Islet precursor cell (in vitro differentiated cells): ENCODE data around the gene TBCE.
A peak's percentile ranks its signal among the peaks of the same experiment; 100 is the strongest.
"Not testable (repeated sequence)": the region's sequence is repeated elsewhere in the genome, so short reads cannot be mapped to it uniquely, and the experiment has no call there.

Source experiments
- DNase-seq: peaks from one replicate; pipeline ENCODE4 v3.0.0-alpha.2; 2018

TBCE gene

DNA sequence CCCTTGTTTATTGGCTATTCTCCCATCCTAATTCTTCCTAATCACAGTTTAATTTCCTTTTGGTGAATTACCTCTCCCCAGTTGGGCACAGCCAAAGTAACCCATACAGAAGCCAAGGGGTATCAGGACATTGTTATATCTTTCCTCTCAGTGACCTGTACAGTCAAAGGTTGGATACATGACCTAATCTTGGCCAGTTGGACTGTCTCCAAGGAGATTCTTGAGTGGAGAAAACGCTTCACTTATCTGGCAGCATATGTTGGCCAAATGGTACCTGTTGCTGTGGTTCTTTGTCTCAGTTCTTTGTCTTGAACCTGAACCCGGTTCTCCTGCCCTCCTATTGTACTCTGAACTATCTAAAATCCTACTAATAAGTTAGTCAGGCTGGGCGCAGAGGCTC is 15.3 kb upstream of the TBCE start:
- no peak for DNase-seq

DNA sequence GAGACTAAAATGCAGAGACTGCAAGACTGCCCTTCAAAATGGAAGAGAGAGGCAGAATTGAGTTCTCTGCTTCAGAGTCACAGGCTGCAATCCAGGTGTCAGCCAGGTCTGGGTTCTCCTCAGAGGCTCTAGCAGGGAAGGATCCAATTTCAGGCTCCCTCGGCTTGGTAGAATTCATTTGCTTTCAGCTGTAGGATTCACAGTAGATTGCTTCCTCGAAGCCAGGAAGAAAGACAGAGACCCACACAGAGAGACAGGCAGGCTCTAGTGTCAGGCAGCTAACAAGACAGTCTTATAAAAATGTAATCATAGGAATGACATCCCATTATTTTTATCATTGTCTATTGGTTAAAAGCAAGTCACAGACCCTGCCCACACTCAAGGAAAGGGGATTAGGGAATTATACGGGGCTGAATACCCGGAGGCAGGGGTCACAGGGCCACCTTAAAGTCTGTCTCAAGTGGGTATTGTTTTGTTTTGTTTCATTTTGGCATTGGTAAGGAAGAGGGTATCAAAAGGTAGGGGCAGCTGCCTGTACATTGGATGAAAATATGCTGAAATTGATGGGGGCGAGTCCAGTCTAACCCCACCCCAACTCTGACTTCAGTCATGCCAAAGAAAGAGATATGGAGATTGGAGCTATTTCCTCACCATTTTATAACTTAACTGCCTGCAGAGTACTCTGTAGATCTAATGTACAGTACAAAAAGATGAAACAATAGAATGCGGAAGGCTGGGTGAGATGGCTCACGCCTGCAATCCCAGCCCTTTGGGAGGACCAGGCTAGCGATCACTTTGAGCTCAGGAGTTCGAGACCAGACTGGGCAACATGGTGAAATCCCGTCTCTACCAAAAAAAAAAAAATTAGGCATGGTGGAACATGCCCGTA is 9.5 kb upstream of the TBCE start:
- DNase-seq: peak; percentile 60

DNA sequence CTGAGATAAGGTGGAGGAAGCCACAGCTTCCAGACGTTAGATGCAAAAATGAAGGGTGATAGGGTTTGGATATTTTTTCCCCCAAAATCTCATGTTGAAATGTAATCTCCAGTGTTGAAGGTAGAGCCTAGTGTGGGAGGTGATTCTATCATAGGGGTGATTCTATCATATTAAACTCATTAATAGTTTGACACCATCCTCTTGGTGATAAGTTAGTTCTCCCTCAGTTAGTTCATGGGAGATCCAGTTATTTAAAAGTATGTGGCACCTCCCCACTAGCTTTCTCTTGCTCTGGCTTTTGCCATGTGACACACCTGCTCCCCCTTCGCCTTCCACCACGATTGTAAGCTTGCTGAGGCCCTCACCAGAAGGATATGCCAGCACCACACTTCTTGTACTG is 8.3 kb upstream of the TBCE start:
- no peak for DNase-seq

DNA sequence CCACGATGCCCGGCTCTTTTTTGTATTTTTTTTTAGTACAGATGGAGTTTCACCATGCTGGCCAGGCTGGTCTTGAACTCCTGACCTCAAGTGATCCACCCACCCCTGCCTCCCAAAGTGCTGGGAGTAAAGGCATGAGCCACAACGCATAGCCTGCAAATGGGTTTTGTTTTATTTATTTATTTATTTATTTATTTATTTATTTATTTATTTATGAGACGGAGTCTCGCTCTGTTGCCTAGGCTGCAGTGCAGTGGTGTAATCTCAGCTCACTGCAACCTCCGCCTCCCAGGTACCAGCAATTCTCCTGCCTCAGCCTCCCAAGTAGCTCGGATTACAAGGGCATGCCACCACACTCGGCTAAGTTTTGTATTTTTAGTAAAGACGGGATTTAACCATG is 3.0 kb upstream of the TBCE start:
- not testable (repeated sequence) for DNase-seq

DNA sequence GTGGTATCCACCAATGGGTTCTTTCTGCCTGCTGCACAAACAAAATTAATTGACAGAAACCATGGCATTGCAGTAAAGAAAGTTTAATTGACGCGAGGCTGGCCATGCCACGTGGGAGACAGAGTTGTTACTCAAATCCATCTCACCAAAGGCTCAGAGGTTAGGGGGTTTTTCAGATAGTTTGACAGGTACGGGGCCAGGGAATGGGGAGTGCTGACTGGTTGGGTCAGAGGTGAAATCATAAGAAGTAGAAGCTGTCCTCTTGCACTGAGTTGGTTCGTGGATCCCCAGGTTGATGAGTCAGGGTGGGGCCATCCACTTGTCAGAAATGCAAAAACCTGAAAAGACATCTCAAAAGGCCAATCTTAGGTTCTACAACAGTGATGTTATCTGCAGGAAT is 941 bp upstream of the TBCE start:
- DNase-seq: no peak

DNA sequence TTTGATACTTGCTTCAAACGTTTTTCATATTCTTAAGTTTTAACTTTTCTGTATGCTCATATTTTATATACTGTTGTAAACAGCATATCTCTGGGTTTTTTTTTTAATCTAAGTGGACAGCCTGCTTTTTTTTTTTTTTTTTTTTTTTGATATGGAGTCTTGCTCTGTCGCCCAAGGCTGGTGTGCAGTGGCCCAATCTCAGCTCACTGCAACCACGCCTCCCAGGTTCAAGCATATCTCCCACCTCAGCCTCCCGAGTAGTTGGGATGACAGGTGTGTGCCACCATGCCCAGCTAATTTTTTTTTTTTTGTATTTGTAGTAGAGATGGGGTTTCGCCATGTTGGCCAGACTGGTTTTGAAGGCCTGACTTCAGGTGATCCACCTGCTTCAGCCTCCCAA is 1.2 kb downstream of the TBCE start:
- DNase-seq: no peak

DNA sequence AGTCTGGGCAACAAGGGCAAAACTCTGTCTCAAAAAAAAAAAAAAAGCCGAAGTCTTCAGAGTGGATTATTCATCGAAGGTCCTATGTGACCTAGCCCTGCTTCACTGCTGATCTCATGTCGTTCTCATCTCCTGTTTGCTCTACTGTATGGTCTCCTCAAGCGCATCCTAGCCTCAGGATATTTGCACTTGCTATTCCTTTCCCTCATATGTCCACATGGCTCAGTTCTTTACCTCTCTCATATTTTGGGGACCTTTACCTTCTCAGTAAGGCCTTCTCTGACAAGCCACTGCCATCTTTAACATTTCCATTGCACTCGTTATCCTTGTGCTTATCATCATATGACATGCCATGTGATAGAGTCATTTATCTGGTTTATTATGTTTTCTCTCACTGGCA is 2.6 kb downstream of the TBCE start:
- no peak for DNase-seq

DNA sequence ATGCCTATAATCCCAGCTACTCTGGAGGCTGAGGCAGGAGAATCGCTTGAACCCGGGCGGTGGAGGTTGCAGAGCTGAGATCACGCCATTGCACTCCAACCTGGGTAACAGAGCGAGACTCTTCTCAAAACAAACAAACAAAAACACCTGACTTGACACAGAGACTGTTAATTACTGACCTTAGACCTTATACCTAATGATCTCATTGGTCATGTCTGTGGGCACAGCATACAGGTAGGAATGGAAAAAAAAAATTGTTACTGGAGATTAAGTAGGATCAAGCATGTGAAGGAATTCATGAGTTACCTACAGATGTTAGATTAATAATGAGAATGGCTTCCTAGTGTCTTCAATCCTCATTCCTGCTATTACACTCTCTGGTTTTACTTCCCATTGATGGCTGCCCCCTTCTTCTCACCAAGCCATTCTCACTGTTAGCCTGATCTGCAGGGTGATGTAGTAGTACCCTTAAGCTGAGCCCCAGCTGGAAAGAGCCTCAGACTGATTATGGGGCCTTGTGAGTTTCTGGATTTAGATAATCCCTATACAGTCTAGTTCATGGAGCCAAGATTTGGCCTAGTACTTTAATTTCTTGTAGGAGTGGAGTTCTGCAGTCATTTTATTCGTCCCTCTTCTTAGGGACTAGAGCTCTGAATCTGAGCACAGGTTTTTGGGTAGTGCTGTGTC is 8.8 kb downstream of the TBCE start:
- DNase-seq: no peak

DNA sequence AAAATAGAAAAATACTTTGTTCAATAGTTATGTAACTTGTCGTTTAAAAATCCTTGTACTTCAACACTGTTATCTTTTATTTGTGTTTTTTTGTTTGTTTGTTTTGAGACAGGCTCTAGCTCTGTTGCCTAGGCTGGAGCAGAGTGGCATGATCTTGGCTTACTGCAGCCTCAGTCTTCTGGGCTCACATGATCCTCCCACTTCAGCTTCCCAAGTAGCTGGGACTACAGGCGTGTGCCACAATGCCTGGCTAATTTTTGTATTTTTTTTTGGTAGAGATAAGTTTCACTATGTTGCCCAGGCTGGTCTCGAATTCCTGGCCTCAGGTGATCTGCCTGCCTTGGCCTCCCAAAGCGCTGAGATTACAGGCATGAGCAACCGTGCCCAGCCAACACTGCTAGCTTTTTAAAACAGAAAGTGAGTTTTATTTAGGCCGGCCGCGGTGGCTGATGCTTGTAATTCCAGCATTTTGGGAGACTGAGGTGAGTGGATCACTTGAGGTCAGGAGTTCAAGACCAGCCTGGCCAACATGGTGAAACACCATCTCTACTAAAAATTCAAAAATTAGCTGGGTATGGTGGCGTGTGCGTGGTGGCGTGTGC is 11.0 kb downstream of the TBCE start:
- DNase-seq: not testable (repeated sequence)

DNA sequence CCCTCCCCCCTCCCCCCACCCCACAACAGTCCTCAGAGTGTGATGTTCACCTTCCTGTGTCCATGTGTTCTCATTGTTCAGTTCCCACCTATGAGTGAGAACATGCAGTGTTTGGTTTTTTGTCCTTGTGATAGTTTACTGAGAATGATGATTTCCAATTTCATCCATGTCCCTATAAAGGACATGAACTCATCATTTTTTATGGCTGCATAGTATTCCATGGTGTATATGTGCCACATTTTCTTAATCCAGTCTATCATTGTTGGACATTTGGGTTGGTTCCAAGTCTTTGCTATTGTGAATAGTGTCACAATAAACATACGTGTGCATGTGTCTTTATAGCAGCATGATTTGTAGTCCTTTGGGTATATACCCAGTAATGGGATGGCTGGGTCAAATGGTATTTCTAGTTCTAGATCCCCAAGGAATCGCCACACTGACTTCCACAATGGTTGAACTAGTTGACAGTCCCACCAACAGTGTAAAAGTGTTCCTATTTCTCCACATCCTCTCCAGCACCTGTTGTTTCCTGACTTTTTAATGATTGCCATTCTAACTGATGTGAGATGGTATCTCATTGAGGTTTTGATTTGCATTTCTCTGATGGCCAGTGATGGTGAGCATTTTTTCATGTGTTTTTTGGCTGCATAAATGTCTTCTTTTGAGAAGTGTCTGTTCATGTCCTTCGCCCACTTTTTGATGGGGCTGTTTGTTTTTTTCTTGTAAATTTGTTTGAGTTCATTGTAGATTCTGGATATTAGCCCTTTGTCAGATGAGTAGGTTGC is 14.9 kb downstream of the TBCE start:
- not testable (repeated sequence) for DNase-seq

DNA sequence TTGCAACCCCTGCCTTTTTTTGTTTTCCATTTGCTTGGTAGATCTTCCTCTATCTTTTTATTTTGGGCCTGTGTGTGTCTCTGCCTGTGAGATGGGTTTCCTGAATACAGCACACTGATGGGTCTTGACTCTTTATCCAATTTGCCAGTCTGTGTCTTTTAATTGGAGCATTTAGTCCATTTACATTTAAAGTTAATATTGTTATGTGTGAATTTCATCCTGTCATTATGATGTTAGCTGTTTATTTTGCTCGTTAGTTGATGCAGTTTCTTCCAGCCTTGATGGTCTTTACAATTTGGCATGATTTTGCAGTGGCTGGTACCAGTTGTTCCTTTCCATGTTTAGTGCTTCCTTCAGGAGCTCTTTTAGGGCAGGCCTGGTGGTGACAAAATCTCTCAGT is 18.4 kb downstream of the TBCE start:
- DNase-seq: not testable (repeated sequence)

DNA sequence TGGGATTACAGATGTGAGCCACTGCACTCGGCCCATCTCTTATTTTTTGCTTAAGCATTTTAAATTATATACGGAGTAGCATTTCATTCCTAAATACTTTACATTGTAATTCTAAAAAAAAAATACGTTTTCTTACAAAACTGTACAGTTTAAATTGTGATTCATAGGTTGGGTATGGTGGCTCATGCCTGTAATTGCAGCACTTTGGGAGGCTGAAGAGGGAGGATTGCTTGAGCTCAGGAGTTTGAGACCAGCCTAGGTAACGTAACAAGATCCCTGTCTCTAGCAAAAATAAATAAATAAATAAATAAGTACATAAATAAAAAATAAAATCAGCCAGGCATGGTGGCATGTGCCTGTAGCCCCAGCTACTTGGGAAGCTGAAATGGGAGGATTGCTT is 24.6 kb downstream of the TBCE start:
- DNase-seq: no peak

DNA sequence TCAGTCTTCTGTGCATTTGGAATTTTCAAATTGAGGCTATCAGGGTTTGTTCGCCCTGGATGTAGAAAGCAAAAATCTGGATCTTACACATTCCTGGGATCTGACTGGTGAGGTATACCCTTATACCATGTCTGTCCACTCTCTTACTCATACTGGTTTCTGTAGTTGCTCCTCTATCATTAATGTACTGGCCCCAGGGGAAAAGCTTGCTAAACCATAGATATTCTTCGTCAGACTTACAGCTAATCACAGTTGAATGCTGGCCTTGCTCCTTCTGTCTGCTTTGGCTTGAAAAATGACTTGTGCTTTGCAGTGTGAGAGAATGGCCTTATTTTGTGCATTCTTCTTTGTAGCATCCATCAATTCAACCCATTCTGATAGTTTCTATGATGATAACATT is 30.5 kb downstream of the TBCE start:
- peak; percentile 59 for DNase-seq

DNA sequence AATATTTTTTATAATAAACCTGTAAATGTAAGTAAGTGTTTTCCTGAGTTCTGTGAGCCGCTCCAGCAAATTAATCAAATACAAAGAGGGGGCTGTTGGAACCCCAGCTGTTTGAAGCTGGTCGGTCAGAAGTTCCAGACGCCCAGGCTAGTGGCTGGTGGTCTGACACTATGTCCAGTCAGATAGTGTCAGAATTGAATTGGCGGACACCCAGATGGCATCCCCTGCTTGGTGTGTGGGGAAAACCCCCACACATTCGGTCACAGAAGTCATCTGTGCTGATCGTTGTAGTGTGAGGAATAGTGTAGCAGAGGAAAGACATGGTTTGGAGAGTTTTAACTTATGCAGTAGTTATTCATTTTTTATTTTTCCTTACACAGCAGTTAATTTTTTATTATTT is 32.4 kb downstream of the TBCE start:
- DNase-seq: no peak

DNA sequence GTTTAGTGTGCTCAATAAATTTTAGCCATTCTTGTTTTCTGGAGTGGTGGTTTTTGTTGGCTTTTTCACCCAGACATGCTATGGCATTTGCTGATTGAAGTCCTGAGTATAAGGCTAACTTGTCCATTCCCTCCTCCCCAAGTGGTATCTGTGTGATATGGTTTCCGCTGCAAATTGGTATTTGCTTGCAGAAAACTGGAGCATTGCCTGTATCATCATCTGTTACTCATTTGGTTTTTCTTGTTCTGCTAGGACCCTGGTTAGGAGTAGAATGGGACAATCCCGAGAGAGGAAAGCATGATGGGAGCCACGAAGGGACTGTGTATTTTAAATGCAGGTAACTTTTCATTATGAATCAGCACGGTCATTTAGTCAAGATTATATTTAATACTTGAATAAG is 34.0 kb downstream of the TBCE start:
- DNase-seq: no peak

DNA sequence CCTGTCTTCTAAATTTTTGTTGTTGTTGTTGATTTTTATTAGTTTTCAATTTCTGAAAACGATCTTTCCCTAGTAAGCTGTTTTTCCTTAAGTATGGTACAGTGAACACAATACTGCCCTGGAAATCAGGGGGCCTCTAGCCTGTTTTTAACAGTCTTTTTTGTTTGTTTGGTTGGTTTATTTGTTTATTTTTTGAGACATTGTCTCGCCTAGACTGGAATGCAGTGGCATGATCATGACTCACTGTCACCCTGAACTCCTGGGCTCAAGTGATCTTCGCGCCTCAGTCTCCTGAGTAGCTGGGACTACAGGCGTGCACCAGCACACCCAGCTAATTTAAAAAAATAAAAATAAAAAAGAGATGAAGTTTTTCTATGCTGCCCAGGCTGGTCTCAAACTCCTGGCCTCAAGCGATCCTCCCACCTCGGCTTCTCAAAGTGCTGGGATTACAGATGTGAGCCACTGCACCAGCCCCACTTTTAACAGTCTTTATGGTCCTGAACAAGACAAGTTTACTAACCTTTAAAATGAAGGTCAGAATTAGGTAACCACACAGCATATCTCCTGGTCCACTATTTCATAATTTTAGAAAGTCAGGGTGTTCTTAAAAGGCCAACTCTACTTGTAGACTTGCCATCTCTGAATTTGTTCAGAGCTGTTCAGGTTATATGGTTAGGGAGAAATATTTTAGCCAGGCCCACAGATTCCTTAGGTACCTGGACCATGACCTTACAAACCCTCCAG is 35.4 kb downstream of the TBCE start:
- no peak for DNase-seq

DNA sequence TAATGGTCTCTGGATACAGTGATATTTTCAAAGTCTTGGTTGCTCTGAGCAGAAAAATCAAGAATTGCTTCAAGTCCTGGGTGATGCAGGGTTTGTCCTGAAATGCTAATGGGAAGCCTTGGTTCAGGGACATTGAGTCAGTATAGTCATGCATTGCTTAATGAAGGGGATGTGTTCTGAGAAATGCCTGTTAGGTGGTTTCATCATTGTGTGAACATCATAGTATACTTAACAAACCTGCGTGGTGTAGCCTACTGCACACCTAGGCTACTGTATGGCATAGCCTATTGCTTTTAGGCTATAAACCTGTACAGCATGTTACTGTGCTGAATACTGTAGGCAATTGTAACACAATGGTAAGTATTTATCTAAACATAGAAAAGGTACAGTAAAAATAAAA is 36.4 kb downstream of the TBCE start:
- no peak for DNase-seq

DNA sequence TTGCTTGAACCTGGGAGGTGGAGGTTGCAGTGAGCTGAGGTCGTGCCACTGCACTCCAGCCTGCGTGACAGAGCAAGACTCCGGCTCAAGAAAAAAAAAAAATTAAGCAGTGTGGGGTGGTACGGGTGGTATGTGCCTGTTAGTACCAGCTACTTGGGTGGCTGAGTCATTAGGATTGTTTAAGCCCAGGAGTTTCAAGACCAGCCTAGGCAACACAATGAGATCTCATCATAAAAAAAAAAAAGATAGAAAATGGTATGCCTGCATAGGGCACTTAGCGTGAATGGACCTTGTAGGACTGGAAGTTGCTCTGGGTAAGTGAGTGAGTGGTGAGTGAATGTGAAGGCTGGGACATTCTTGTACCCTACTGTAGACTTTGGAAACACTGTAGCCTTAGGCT is 37.0 kb downstream of the TBCE start:
- no peak for DNase-seq

DNA sequence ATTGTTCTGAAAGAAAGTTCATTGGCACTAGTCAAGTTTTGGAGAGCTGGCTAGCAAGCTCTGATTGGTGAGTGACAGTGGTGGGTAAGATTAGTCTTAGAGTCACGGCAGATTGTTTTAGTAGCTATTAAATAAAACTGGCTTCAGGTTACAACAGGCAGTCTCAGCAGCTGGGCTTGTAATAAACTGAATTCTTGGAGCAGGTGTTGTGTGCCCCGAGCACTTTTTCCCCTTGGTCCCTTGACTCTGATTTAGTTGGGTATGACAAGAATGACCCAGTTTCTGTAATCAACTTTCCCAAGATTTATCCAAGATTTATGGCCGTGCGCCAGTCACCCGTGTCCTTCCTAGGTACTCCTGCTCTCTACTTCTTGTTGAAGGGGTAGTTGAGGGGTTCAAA is 40.2 kb downstream of the TBCE start:
- DNase-seq: no peak

DNA sequence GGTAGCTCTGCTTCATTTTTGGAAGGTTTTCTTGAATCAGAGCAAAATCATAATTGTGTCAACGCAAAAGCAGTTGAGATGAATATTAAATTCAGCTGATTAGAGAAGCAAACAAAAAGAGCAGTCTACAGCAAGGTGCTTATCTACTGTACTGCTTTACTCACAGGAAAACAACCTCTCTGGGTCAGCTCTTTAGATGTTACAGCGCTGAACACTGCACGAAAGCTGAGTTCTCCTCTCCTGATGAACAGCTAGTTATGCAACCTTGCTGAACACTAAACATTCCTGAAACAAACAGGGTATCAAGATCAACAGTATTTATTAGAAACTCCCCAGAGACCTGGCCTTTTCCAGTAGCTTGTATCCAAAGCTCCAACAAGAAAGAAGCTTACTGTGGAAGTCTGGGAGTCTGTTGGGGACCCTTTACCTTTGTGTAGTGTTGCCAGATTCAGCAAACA is 41.3 kb downstream of the TBCE start:
- no peak for DNase-seq

DNA sequence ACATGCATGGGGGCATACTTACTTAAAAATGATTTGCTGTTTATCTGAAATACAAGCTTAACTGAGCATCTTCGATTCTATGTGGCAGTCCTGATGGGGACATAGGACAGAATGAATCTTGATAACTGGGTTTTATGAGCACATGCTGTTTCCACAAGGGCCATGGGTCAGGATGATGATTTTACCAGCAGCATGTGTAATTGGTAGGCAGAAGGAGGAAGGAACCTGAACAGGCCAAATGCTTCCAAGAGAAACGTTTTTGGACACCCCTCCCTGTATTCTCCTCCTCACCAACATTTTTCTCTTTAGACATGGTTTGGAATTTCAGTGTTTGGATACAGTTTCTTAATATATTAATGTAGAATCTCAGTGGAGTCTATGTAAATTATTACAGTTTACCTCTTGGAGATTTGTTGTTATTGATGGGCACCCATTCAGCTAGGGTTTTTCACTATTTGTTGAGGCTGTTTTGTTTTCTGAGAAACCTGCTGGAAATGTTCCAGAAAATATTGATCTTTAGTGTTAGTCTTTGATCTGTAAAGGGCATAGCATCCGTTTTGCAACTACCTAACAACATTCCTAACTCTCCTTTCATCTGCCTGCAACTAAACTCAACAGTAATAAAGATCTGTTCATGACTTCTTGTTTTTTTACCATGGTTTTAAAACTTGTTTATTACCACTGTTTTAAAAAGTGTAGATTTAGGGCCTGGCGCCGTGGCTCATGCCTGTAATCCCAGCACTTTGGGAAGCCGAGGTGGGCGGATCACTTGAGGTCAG is 42.0 kb downstream of the TBCE start:
- DNase-seq: no peak

DNA sequence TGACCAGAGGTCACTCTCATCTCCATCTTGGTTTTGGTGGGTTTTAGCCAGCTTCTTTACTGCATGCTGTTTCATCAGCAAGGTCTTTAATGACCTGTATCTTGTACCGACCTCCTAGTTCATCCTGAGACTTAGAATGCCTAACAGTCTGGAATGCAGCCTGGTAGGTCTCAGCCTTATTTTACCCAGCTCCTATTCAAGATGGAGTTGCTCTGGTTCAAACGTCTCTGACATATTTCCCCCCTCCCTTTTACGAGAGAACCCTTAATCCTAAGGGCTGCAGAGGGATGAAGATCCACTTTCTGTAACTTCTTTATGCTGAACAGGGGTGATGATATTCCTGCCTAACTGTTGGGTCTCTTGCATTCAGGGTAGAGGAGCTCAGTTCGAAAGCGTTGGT is 43.2 kb downstream of the TBCE start:
- no peak for DNase-seq
